Endothelial cell of umbilical vein (primary cell): ENCODE measurements around the gene CCT6A. TPM values are rescaled to one million over a fixed set of nuclear protein-coding genes. Genes with fewer than 3 reads are reported as not detected.

Source experiments
- BruUV-seq: library from RNA; stranded (reverse); fragments of 400-500 nt; replicated peaks from 2 replicates; lab custom pipeline; 2021; lab: Mats Ljungman, UMichigan
- CTCF ChIA-PET: fragments of 300-600, 350-600 bp; sonication (Branson Sonifier 250); formaldehyde crosslinking; loops from one replicate; lab custom pipeline; 2021; ENCODE audit warnings: antibody characterized with exemption, inconsistent platforms; lab: Charles Lee
- POLR2A ChIA-PET: fragments of 300-600, 350-600 bp; sonication (Branson Sonifier 250); formaldehyde crosslinking; loops from one replicate; lab custom pipeline; 2021; ENCODE audit warnings: antibody characterized with exemption, inconsistent platforms; lab: Charles Lee
- DNase-seq: peaks from one replicate; pipeline ENCODE4 v3.0.0-alpha.2; 2011; ENCODE audit warnings: low read depth, low spot score
- FAIRE-seq: peaks from 2 replicates; lab custom pipeline; 2011; peaks lifted over from hg19 to GRCh38; lab: Jason Lieb, UNC
- H2AFZ ChIP-seq: 2 replicates; pipeline ENCODE4 v1.6.0; 2012; ENCODE audit warnings: low read depth, low read length, control low read depth, inconsistent platforms
- H3K27ac ChIP-seq: 2 replicates; pipeline ENCODE4 v1.5.1; 2011; ENCODE audit warnings: low read depth, mild to moderate bottlenecking, control low read depth, low read length, moderate library complexity; ENCODE audit not compliant: insufficient read depth
- H3K27me3 ChIP-seq, 2 experiments: 2 replicates each; pipeline versions ENCODE4 v1.6.0 to v1.6.1; 2011; ENCODE audit warnings: low read length in 2 of 2, mixed read lengths in 1 of 2; ENCODE audit not compliant: control insufficient read depth in 2 of 2, insufficient read depth in 2 of 2
- H3K36me3 ChIP-seq, 2 experiments: 2 replicates in 1 of 2; 3 replicates in 1 of 2; pipeline ENCODE4 v1.5.1; 2011; ENCODE audit warnings: low read length in 2 of 2, mild to moderate bottlenecking in 1 of 2, moderate library complexity in 1 of 2; ENCODE audit not compliant: control insufficient read depth in 2 of 2, insufficient read depth in 2 of 2; ENCODE audit errors: extremely low read depth in 1 of 2
- H3K4me1 ChIP-seq: 3 replicates; pipeline ENCODE4 v1.5.1; 2011; ENCODE audit warnings: mild to moderate bottlenecking, low read length; ENCODE audit not compliant: control insufficient read depth, insufficient read depth; ENCODE audit errors: extremely low read depth
- H3K4me2 ChIP-seq: 2 replicates; pipeline ENCODE4 v1.6.1; 2011; ENCODE audit warnings: low read length, control low read depth, mixed read lengths; ENCODE audit not compliant: insufficient read depth
- H3K4me3 ChIP-seq, 3 experiments: fragments of 200-600 bp in 1 of 3; sonication (generic), shearing (Covaris generic) in 1 of 3; replicated peaks in 1 of 3; 2 replicates each; pipeline ENCODE4 v1.5.1; 2011 to 2016; ENCODE audit warnings: control low read depth in 3 of 3, low read length in 3 of 3, mild to moderate bottlenecking in 2 of 3, inconsistent platforms in 1 of 3, low read depth in 1 of 3, moderate library complexity in 1 of 3; ENCODE audit not compliant: insufficient read depth in 1 of 3
- H3K79me2 ChIP-seq: 2 replicates; pipeline ENCODE4 v1.6.0; 2012; ENCODE audit warnings: low read length, inconsistent platforms; ENCODE audit not compliant: control insufficient read depth, insufficient read depth
- H3K9ac ChIP-seq: replicated peaks from 2 replicates; pipeline ENCODE3; 2011; ENCODE audit warnings: low read length, control low read depth; ENCODE audit not compliant: insufficient read depth; ENCODE audit errors: extremely low read depth
- H3K9me1 ChIP-seq: replicated peaks from 3 replicates; pipeline ENCODE4 v1.6.0; 2011; ENCODE audit warnings: mild to moderate bottlenecking, low read length; ENCODE audit not compliant: control insufficient read depth, insufficient read depth; ENCODE audit errors: extremely low read depth
- H3K9me3 ChIP-seq: replicated peaks from 2 replicates; pipeline ENCODE4 v1.5.1; 2012; ENCODE audit warnings: low read length, inconsistent platforms; ENCODE audit not compliant: control insufficient read depth, insufficient read depth
- H4K20me1 ChIP-seq: replicated peaks from 2 replicates; pipeline ENCODE3; 2011; ENCODE audit warnings: mild to moderate bottlenecking, low read length; ENCODE audit not compliant: control insufficient read depth, insufficient read depth; ENCODE audit errors: extremely low read depth
- CTCF ChIP-seq, 2 donors: IDR thresholded peaks; 1 replicate in 1 of 2; 2 replicates in 1 of 2; pipeline ENCODE4 v1.5.1; 2011; ENCODE audit warnings: low read length in 2 of 2, mild to moderate bottlenecking in 2 of 2, moderate library complexity in 2 of 2, control low read depth in 1 of 2, inconsistent platforms in 1 of 2, low read depth in 1 of 2; ENCODE audit not compliant: insufficient read depth in 1 of 2; ENCODE audit errors: extremely low read depth in 1 of 2
- EZH2 ChIP-seq: IDR thresholded peaks from 2 replicates; pipeline ENCODE4 v1.6.1; 2012; ENCODE audit warnings: borderline replicate concordance, low read depth, mild to moderate bottlenecking, moderate library complexity, low read length, inconsistent platforms; ENCODE audit not compliant: severe bottlenecking
- FOS ChIP-seq: IDR thresholded peaks from 2 replicates; pipeline ENCODE4 v1.6.1; 2011; ENCODE audit warnings: mild to moderate bottlenecking, low read length, moderate library complexity, borderline replicate concordance; ENCODE audit not compliant: insufficient read depth
- GATA2 ChIP-seq: IDR thresholded peaks from 2 replicates; pipeline ENCODE4 v1.7.0; 2011; ENCODE audit warnings: low read depth, mild to moderate bottlenecking, moderate library complexity, mixed read lengths, low read length; ENCODE audit not compliant: insufficient read length, insufficient read depth
- JUN ChIP-seq: IDR thresholded peaks from 2 replicates; pipeline ENCODE4 v1.6.1; 2011; ENCODE audit warnings: borderline replicate concordance, low read depth; ENCODE audit not compliant: insufficient read length, insufficient read depth
- MAX ChIP-seq: IDR thresholded peaks from 2 replicates; pipeline ENCODE4 v1.6.1; 2011; ENCODE audit not compliant: insufficient read depth, insufficient read length
- MYC ChIP-seq: IDR thresholded peaks from one replicate; pipeline ENCODE4 v1.6.1; 2011; ENCODE audit warnings: mild to moderate bottlenecking, low read depth, low read length
- POLR2A ChIP-seq: IDR thresholded peaks from 2 replicates; pipeline ENCODE4 v1.6.1; 2012; ENCODE audit warnings: low read depth, mild to moderate bottlenecking, control low read depth, low read length
- POLR2AphosphoS5 ChIP-seq: IDR thresholded peaks from 2 replicates; pipeline ENCODE4 v1.6.1; 2012; ENCODE audit warnings: low read depth, mild to moderate bottlenecking, control low read depth, low read length, moderate library complexity; ENCODE audit not compliant: insufficient read depth
- dilution Hi-C: fragments of 300-500 bp; cut with MboI; formaldehyde crosslinking; loops from one replicate; pipeline ENCODE4 v1.15.0; 2019; ENCODE audit warnings: low sequenced_read_pairs; ENCODE audit not compliant: extremely low pct_ligation_motif_present
- intact Hi-C: fragments of 100-400 bp; cut with micrococcal nuclease; formaldehyde crosslinking; loops from one replicate; pipeline ENCODE4 v1.10.0; 2022
- polyA plus RNA-seq, 4 experiments: library from polyadenylated mRNA; depleted of rRNA in 3 of 4; stranded (reverse) in 3 of 4; unstranded in 1 of 4; fragments of >200 nt; gene quantifications; 2 replicates each; pipeline versions ENCODE4 v1.2.1 to v1.2.3, GENCODE V29; 2011 to 2012; ENCODE audit warnings: missing spikeins in 1 of 4
- total RNA-seq: library from RNA; stranded (reverse); gene quantifications from 2 replicates; pipeline ENCODE4 v1.2.3, GENCODE V29; 2021

Gene CCT6A
- total and polyA plus RNA-seq, 2 donors (not counting 3 experiments of a cell fraction or from before 2014, with no cell fraction given), result 152 to 221 TPM

GRCh38 chr7:56062382-56062781, 10.8 kb downstream of the CCT6A start:
- Histone ChIP-seq H3K27ac (peak overlapping the region; percentile 67), H4K20me1 (peaks cover 4% of the 10 kb centered on the region), H3K27me3 (no peaks in the 10 kb centered on the region), H3K36me3 (peaks cover 6 to 28% of the 10 kb centered on the region in 2 experiments), H3K79me2 (peaks cover 22% of the 10 kb centered on the region), H3K9me1 (no peaks in the 10 kb centered on the region), H3K4me1 (peaks cover 37% of the 10 kb centered on the region), H3K9ac (peak overlapping the region; percentile 27), H3K4me3 (no peak overlapping the region), H2AFZ (no peak overlapping the region), H3K4me2 (peak overlapping the region; percentile 78), H3K9me3 (no peaks in the 10 kb centered on the region)
- peak; percentile 77 for DNase-seq
- POLR2A ChIA-PET, result interaction anchor here (0.8 to 2.5 kb wide), 2 partner anchors 11 to 12 kb away, joined by 3 to 20 read pairs; partner anchors contain the start of genes CCT6A and PSPH
- TF ChIP-seq GATA2 (peak; percentile 24), JUN (peak; percentile 90), EZH2 (no peak), MYC (no peak), POLR2AphosphoS5 (no peak), FOS (peak; percentile 73), MAX (no peak), CTCF (IDR thresholded peaks at IDR 0.05; ENCODE audit: extremely low read depth in 1 of 2, insufficient read depth in 1 of 2, low read depth in 1 of 2, low read length in 2 of 2) (no peak), POLR2A (peak; percentile 26)
- intact Hi-C loops, result loop anchor here (1.0 kb wide), 1 partner anchor 16 kb away; no protein-coding TSS in a partner anchor
- BruUV-seq, result no TSS peak
- CTCF ChIA-PET, result interaction anchor here (0.7 to 1.9 kb wide), 7 partner anchors 9 to 47 kb away, joined by 3 to 14 read pairs (median 5); partner anchors contain the start of genes CCT6A and PSPH
- dilution Hi-C loops, result no loop called here
- FAIRE-seq, result peak; percentile 90
